ENCODE measurements around the gene CNIH1. TPM values are rescaled to one million over a fixed set of nuclear protein-coding genes. Genes with fewer than 3 reads are reported as not detected.
"Not testable (repeated sequence)": the region's sequence is repeated elsewhere in the genome, so short reads cannot be mapped to it uniquely, and the experiment has no call there.

CNIH1 gene
- total RNA-seq, 1 donor from 2014 or later = 131 TPM

DNA sequence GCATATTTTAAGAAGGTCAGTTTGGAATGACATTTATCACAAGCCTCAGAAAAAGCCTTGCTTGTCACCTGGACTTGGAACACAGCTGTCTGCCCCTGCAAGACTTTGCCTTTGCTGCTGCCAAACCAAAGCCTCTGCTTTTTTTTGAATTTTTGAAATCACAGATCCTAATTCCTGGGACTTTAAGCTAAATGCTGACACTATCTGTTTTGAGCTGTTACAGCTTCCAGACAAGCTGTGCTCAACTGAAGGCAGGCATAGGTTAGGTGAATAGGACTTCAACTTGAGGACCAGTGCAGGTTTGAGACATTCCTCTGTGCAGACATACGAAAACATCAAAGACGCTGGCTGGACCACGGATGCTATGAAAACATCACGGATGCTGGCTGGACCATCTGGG, 55.6 kb downstream of the CNIH1 start:
- DNase-seq (ENCODE audit: low read depth) = no peak
- H3K4me3 ChIP-seq (ENCODE audit: low read depth, low read length) = no peak overlapping the region
- TF ChIP-seq, protein P1, sequence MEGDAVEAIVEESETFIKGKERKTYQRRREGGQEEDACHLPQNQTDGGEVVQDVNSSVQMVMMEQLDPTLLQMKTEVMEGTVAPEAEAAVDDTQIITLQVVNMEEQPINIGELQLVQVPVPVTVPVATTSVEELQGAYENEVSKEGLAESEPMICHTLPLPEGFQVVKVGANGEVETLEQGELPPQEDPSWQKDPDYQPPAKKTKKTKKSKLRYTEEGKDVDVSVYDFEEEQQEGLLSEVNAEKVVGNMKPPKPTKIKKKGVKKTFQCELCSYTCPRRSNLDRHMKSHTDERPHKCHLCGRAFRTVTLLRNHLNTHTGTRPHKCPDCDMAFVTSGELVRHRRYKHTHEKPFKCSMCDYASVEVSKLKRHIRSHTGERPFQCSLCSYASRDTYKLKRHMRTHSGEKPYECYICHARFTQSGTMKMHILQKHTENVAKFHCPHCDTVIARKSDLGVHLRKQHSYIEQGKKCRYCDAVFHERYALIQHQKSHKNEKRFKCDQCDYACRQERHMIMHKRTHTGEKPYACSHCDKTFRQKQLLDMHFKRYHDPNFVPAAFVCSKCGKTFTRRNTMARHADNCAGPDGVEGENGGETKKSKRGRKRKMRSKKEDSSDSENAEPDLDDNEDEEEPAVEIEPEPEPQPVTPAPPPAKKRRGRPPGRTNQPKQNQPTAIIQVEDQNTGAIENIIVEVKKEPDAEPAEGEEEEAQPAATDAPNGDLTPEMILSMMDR (conservative IDR thresholded peaks at IDR 0.05; ENCODE audit: low read depth, low read length) = no peak

DNA sequence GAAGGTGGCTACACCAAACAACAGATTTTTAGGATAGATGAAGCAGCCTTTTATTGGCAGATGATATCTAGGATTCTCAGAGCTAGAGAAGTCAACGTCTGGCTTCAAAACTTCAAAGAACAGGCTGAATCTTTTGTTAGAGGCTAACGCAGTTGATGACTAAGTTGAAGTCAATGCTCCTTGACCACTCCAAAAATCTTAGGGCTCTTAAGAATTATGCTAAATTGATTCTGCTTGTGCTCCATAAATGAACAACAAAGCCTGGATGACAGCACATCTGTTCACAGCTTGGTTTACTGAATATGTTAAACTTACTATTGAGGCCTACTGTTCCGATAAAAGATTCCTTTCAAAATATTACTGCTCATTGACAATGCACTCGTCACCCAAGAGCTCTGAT, 57.3 kb downstream of the CNIH1 start:
- no peak overlapping the region for H3K4me3 ChIP-seq (ENCODE audit: low read depth, low read length)
- TF ChIP-seq, protein P1 (conservative IDR thresholded peaks at IDR 0.05; ENCODE audit: low read depth, low read length) = no peak
- DNase-seq (ENCODE audit: low read depth) = no peak

DNA sequence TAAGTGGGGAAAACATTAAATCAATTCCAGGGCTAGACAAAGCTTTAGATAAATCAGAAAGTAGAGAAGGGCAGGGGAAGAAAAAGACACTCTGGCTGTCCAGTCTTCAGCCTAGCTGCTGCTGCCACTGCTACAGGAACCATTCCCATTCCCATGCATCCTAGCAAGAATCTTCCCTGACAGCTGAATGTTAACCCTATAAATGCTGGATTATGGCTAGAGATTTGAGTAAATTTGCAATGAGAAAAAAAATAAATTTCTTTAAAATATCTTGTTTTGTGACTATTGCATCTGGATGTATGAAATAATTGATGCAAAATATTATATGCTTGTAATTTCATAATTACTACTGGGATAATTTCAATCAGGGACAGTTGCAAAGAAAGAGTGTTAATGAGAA, 59.4 kb downstream of the CNIH1 start:
- H3K4me3 ChIP-seq (ENCODE audit: low read depth, low read length) = no peak overlapping the region
- no peak for DNase-seq (ENCODE audit: low read depth)
- TF ChIP-seq, protein P1 (conservative IDR thresholded peaks at IDR 0.05; ENCODE audit: low read depth, low read length) = no peak

GRCh38 chr14:54380558-54380957, 60.6 kb downstream of the CNIH1 start:
- not testable (repeated sequence) for H3K4me3 ChIP-seq (ENCODE audit: low read depth, low read length); DNase-seq (ENCODE audit: low read depth)

DNA sequence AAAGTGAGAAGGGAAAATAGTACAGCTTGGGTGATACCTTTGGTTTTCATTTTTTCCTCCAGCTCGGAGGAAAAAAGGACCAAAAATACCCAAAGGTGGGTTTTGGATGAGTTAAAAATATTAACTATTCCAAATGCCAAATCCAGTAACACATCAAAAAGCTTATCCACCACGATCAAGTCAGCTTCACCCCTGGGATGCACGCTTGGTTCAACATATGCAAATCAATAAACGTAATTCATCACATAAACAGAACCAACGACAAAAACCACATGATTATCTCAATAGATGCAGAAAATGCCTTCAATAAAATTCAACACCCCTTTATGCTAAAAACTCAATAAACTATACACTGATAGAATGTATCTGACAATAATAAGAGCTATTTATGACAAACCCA, 62.3 kb downstream of the CNIH1 start:
- not testable (repeated sequence) for H3K4me3 ChIP-seq (ENCODE audit: low read depth, low read length); DNase-seq (ENCODE audit: low read depth)

DNA sequence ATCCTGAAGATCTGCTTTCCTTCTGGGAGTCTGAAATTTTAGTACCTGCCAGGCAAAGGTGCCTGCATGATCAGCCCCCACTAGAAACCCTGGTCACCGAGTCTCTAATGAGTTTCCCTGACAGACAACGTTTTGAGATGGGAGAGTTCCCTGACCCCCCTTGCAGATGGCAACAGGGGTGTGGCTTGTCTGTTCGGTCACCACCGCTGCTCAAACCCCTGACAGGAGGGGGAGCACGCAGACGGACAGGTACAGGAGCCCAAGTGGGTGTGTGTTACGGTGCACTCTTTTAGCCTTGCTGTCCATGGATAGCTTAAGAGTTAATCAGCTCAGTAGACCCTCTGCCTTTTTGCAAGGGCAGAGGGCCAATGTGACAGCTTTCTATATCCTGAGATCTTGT, 63.7 kb downstream of the CNIH1 start:
- TF ChIP-seq, protein P1 (conservative IDR thresholded peaks at IDR 0.05; ENCODE audit: low read depth, low read length) = no peak
- no peak for DNase-seq (ENCODE audit: low read depth)
- H3K4me3 ChIP-seq (ENCODE audit: low read depth, low read length) = no peak overlapping the region

DNA sequence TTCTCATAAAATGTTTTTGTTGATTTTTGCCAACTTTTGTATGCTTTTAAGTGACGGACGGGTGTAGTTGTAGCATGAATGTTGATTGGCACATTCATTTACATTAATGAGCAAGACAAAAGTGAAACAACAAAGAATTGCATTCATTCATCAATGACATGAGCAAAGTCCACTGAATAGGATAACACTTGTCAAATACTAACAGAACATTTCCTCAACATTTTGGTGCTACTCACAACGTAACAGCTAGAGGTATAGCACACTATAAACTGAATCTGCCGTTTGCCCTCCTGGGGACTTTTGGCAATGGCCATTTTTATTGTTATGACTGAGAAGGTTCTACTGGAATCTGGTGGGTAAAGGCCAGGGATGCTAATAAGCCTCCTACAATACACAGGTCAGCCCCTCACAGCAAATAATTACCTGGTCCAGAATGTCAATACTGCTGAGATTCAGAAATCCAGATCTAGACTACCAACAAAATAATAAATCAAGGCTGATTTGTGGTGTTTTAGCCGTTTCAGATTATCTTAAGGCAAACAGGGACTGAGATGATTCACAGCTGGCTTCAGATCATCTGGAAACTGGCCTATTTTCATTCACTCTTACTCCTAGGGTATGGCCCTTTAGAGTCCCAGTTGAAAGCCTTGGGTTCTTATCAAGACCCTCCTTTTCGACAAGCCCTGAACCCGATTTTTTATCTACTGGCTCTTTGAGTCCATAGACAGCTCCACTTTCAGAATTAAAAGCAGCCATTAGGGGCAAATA, 66.9 kb downstream of the CNIH1 start:
- TF ChIP-seq, protein P1 (conservative IDR thresholded peaks at IDR 0.05; ENCODE audit: low read depth, low read length) = no peak
- no peak overlapping the region for H3K4me3 ChIP-seq (ENCODE audit: low read depth, low read length)
- DNase-seq (ENCODE audit: low read depth) = no peak

Other genes with a start within 250 kb of the CNIH1 start
- gene CDKN3, start 44.4 kb downstream of the CNIH1 start, total RNA-seq = 64.5 and 81.4 TPM in 2 replicates
- 55.7 and 93.1 TPM in 2 replicates for gene GMFB, start 47.6 kb upstream of the CNIH1 start, total RNA-seq
- 5.4 and 15.1 TPM in 2 replicates for gene CGRRF1, start 68.5 kb upstream of the CNIH1 start, total RNA-seq
- 18.9 and 20.9 TPM in 2 replicates for gene SAMD4A, start 125.8 kb upstream of the CNIH1 start, total RNA-seq